Mammary epithelial cell (primary cell): Measurements from ENCODE around the gene BACH1.

Experiments
- CTCF ChIP-seq, 2 donors: IDR thresholded peaks in 1 of 2; conservative IDR thresholded peaks in 1 of 2; 2 replicates each; pipeline ENCODE4 v1.5.1; 2011 to 2012; ENCODE audit warnings: inconsistent platforms in 2 of 2, low read length in 2 of 2, mild to moderate bottlenecking in 2 of 2, control low read depth in 1 of 2, low read depth in 1 of 2; ENCODE audit not compliant: insufficient read depth in 1 of 2; ENCODE audit errors: extremely low read depth in 1 of 2
- EZH2 ChIP-seq: IDR thresholded peaks from 2 replicates; pipeline ENCODE4 v1.6.1; 2012; ENCODE audit warnings: low read length, inconsistent platforms, borderline replicate concordance

GRCh38 chr21:29297483-29298347 lies 1.0 kb upstream of the BACH1 start:
- no peak for TF ChIP-seq CTCF (conservative IDR thresholded peaks at IDR 0.05 in 1 of 2, IDR thresholded peaks at IDR 0.05 in 1 of 2; ENCODE audit: extremely low read depth in 1 of 2, insufficient read depth in 1 of 2, low read depth in 1 of 2, low read length in 2 of 2)
- TF ChIP-seq EZH2, result no peak
